IPS DF 4.7 (cell line): ENCODE data around the gene NRARP.

Experiments used
- DNase-seq: peaks from one replicate; pipeline ENCODE4 v3.0.0-alpha.2; 2013; ENCODE audit warnings: low spot score; ENCODE audit errors: extremely low read depth

The NRARP gene

GRCh38 chr9:137323531-137324331 lies 21.7 kb upstream of the NRARP start:
- no peak for DNase-seq

- no peak for DNase-seq
Measured at GRCh38 chr9:137321726-137322361, 19.8 kb upstream of the NRARP start.

GRCh38 chr9:137320555-137321384 lies 18.7 kb upstream of the NRARP start:
- no peak for DNase-seq

GRCh38 chr9:137319739-137320551 lies 17.9 kb upstream of the NRARP start:
- DNase-seq, result no peak

GRCh38 chr9:137319011-137319738 lies 17.1 kb upstream of the NRARP start:
- DNase-seq, result no peak

GRCh38 chr9:137318602-137319001 lies 16.5 kb upstream of the NRARP start:
- no peak for DNase-seq

- no peak for DNase-seq
Measured at GRCh38 chr9:137317718-137318511, 15.8 kb upstream of the NRARP start.

GRCh38 chr9:137317021-137317717 lies 15.1 kb upstream of the NRARP start:
- no peak for DNase-seq

- no peak for DNase-seq
Measured at GRCh38 chr9:137316012-137316981, 14.2 kb upstream of the NRARP start.

- no peak for DNase-seq
Measured at GRCh38 chr9:137315581-137316011, 13.5 kb upstream of the NRARP start.

GRCh38 chr9:137314561-137315560 lies 12.8 kb upstream of the NRARP start:
- no peak for DNase-seq

GRCh38 chr9:137313956-137314560 lies 12.0 kb upstream of the NRARP start:
- DNase-seq, result no peak

GRCh38 chr9:137313326-137313936 lies 11.4 kb upstream of the NRARP start:
- no peak for DNase-seq

- no peak for DNase-seq
Measured at GRCh38 chr9:137312852-137313325, 10.8 kb upstream of the NRARP start.

GRCh38 chr9:137311986-137312851 lies 10.1 kb upstream of the NRARP start:
- DNase-seq, result no peak
